Measurements from ENCODE around the gene INS.

DNA sequence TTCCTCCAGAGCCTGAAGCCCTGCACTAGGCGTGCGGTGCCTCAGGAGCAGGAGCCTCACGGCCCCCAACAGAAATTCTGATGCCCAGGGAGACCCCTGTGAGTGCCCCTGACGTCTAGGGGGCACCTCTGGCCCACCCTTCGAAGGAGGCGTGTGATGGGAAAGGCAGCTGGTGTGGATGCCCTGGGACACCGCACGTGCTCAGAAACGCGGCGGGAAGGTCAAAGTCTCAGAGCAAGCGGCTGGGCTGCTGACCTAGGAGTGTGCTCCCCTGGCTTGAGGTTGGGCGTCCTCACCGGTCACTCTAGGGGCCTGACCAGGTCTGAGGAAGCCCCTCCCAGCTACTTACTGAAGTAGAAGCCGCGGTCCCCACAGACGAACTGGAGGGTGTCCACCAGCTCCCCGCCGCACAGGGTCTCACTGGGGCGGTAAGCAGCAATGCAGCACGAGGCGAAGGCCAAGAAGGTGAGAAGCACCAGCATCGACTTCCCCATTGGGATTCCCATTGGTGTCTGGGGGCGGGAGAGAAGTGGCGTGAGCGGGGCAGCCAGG, 25.9 kb downstream of the INS start:
- TF ChIP-seq, protein P1, sequence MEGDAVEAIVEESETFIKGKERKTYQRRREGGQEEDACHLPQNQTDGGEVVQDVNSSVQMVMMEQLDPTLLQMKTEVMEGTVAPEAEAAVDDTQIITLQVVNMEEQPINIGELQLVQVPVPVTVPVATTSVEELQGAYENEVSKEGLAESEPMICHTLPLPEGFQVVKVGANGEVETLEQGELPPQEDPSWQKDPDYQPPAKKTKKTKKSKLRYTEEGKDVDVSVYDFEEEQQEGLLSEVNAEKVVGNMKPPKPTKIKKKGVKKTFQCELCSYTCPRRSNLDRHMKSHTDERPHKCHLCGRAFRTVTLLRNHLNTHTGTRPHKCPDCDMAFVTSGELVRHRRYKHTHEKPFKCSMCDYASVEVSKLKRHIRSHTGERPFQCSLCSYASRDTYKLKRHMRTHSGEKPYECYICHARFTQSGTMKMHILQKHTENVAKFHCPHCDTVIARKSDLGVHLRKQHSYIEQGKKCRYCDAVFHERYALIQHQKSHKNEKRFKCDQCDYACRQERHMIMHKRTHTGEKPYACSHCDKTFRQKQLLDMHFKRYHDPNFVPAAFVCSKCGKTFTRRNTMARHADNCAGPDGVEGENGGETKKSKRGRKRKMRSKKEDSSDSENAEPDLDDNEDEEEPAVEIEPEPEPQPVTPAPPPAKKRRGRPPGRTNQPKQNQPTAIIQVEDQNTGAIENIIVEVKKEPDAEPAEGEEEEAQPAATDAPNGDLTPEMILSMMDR (IDR thresholded peaks at IDR 0.05): no peak
- TF ChIP-seq EZH2 (IDR thresholded peaks at IDR 0.05; ENCODE audit: borderline replicate concordance, insufficient read depth, low read depth, low read length, poor library complexity, severe bottlenecking): no peak
